OCI-LY3 (cell line): ENCODE data around the gene USP27X.

Source experiments
- CTCF ChIP-seq: fragments of 200-600, 300-600 bp; sonication (generic); IDR thresholded peaks from 2 replicates; pipeline ENCODE4 v1.5.1; 2014; ENCODE audit warnings: antibody characterized with exemption, low read length, low read depth
- EZH2phosphoT487 ChIP-seq: fragments of 200-600 bp; shearing (Covaris generic); IDR thresholded peaks from 2 replicates; pipeline ENCODE4 v1.6.1; 2018; ENCODE audit warnings: antibody characterized with exemption, mixed run types, low read depth

GRCh38 chrX:49840679-49841078, 38.6 kb upstream of the USP27X start:
- TF ChIP-seq CTCF: peak; percentile 52
- no peak for TF ChIP-seq EZH2phosphoT487
